ENCODE data around the gene ARGFX. TPM values are rescaled to one million over a fixed set of nuclear protein-coding genes. Genes with fewer than 3 reads are reported as not detected.

The ARGFX gene
- total and polyA plus RNA-seq, 2 experiments from 2014 or later: not detected

DNA sequence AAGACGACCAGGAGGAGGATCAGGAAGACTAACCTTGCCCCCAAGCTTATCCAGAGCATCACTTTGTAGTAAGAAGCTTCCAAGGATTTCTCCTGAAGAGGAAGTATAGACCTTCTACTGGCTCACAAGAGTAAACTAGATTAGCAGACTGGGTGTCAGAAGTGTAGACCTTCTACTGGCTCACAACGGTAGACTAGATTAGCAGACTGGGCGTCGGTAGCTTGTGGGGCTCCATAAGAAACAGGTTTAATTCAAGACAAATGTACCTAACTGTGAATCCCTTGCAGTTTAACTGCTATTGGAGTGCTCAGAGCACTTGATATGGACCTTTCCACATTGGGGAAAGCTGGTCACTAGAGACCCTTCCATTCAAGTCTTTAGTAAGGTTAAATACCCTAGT lies 38.4 kb downstream of the ARGFX start:
- Histone ChIP-seq H3K4me3 (no peak overlapping the region), H3K4me2 (no peak overlapping the region), H3K27ac (ENCODE audit: low read depth) (no peak overlapping the region), H3K4me1 (ENCODE audit: insufficient read depth) (peaks cover 20% of the 10 kb centered on the region), H2AFZ (no peak overlapping the region), H3K36me3 (ENCODE audit: insufficient read depth) (no peaks in the 10 kb centered on the region), H3K9me2 (ENCODE audit: insufficient read depth) (peaks cover 15% of the 10 kb centered on the region), H3K27me3 (ENCODE audit: insufficient read depth) (no peaks in the 10 kb centered on the region), H3K79me2 (replicated peaks; ENCODE audit: insufficient read depth) (no peaks in the 10 kb centered on the region), H3F3A (replicated peaks; ENCODE audit: low read depth) (no peaks in the 10 kb centered on the region), H4K20me1 (replicated peaks; ENCODE audit: insufficient read depth) (no peaks in the 10 kb centered on the region)
- Mint-ChIP-seq H3K4me1 (peaks cover 15% of the 10 kb centered on the region), H3K36me3 (ENCODE audit: low read depth) (no peaks in the 10 kb centered on the region; the same call in 2 of the 3 replicates), H3K27ac (no peak overlapping the region), H3K9me3 (no peaks in the 10 kb centered on the region), H3K4me3 (no peak overlapping the region), H3K27me3 (ENCODE audit: insufficient read depth, low read depth, poor library complexity) (peaks cover 2% of the 10 kb centered on the region)
- no peak for ATAC-seq
- TF ChIP-seq STAT1 (IDR thresholded peaks at IDR 0.05; ENCODE audit: unreplicated experiment): no peak
- TF ChIP-seq, protein P1, sequence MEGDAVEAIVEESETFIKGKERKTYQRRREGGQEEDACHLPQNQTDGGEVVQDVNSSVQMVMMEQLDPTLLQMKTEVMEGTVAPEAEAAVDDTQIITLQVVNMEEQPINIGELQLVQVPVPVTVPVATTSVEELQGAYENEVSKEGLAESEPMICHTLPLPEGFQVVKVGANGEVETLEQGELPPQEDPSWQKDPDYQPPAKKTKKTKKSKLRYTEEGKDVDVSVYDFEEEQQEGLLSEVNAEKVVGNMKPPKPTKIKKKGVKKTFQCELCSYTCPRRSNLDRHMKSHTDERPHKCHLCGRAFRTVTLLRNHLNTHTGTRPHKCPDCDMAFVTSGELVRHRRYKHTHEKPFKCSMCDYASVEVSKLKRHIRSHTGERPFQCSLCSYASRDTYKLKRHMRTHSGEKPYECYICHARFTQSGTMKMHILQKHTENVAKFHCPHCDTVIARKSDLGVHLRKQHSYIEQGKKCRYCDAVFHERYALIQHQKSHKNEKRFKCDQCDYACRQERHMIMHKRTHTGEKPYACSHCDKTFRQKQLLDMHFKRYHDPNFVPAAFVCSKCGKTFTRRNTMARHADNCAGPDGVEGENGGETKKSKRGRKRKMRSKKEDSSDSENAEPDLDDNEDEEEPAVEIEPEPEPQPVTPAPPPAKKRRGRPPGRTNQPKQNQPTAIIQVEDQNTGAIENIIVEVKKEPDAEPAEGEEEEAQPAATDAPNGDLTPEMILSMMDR (conservative IDR thresholded peaks at IDR 0.05; ENCODE audit: low read depth in 2 of 2): no peak
- no peak for TF ChIP-seq EZH2 (IDR thresholded peaks at IDR 0.05; ENCODE audit: low read depth, unreplicated experiment)
- TF ChIP-seq, protein P2, sequence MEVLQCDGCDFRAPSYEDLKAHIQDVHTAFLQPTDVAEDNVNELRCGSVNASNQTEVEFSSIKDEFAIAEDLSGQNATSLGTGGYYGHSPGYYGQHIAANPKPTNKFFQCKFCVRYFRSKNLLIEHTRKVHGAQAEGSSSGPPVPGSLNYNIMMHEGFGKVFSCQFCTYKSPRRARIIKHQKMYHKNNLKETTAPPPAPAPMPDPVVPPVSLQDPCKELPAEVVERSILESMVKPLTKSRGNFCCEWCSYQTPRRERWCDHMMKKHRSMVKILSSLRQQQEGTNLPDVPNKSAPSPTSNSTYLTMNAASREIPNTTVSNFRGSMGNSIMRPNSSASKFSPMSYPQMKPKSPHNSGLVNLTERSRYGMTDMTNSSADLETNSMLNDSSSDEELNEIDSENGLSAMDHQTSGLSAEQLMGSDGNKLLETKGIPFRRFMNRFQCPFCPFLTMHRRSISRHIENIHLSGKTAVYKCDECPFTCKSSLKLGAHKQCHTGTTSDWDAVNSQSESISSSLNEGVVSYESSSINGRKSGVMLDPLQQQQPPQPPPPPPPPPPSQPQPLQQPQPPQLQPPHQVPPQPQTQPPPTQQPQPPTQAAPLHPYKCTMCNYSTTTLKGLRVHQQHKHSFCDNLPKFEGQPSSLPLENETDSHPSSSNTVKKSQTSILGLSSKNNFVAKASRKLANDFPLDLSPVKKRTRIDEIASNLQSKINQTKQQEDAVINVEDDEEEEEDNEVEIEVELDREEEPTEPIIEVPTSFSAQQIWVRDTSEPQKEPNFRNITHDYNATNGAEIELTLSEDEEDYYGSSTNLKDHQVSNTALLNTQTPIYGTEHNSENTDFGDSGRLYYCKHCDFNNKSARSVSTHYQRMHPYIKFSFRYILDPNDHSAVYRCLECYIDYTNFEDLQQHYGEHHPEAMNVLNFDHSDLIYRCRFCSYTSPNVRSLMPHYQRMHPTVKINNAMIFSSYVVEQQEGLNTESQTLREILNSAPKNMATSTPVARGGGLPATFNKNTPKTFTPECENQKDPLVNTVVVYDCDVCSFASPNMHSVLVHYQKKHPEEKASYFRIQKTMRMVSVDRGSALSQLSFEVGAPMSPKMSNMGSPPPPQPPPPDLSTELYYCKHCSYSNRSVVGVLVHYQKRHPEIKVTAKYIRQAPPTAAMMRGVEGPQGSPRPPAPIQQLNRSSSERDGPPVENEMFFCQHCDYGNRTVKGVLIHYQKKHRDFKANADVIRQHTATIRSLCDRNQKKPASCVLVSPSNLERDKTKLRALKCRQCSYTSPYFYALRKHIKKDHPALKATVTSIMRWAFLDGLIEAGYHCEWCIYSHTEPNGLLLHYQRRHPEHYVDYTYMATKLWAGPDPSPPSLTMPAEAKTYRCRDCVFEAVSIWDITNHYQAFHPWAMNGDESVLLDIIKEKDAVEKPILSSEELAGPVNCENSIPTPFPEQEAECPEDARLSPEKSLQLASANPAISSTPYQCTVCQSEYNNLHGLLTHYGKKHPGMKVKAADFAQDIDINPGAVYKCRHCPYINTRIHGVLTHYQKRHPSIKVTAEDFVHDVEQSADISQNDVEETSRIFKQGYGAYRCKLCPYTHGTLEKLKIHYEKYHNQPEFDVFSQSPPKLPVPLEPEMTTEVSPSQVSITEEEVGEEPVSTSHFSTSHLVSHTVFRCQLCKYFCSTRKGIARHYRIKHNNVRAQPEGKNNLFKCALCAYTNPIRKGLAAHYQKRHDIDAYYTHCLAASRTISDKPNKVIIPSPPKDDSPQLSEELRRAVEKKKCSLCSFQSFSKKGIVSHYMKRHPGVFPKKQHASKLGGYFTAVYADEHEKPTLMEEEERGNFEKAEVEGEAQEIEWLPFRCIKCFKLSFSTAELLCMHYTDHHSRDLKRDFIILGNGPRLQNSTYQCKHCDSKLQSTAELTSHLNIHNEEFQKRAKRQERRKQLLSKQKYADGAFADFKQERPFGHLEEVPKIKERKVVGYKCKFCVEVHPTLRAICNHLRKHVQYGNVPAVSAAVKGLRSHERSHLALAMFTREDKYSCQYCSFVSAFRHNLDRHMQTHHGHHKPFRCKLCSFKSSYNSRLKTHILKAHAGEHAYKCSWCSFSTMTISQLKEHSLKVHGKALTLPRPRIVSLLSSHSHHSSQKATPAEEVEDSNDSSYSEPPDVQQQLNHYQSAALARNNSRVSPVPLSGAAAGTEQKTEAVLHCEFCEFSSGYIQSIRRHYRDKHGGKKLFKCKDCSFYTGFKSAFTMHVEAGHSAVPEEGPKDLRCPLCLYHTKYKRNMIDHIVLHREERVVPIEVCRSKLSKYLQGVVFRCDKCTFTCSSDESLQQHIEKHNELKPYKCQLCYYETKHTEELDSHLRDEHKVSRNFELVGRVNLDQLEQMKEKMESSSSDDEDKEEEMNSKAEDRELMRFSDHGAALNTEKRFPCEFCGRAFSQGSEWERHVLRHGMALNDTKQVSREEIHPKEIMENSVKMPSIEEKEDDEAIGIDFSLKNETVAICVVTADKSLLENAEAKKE (CRISPR knock-in tag; IDR thresholded peaks at IDR 0.05): no peak
- TF ChIP-seq NANOG (IDR thresholded peaks at IDR 0.05; ENCODE audit: borderline replicate concordance): no peak
- no peak for TF ChIP-seq POLR2AphosphoS5 (IDR thresholded peaks at IDR 0.05; ENCODE audit: low read depth)
- TF ChIP-seq, protein P3, sequence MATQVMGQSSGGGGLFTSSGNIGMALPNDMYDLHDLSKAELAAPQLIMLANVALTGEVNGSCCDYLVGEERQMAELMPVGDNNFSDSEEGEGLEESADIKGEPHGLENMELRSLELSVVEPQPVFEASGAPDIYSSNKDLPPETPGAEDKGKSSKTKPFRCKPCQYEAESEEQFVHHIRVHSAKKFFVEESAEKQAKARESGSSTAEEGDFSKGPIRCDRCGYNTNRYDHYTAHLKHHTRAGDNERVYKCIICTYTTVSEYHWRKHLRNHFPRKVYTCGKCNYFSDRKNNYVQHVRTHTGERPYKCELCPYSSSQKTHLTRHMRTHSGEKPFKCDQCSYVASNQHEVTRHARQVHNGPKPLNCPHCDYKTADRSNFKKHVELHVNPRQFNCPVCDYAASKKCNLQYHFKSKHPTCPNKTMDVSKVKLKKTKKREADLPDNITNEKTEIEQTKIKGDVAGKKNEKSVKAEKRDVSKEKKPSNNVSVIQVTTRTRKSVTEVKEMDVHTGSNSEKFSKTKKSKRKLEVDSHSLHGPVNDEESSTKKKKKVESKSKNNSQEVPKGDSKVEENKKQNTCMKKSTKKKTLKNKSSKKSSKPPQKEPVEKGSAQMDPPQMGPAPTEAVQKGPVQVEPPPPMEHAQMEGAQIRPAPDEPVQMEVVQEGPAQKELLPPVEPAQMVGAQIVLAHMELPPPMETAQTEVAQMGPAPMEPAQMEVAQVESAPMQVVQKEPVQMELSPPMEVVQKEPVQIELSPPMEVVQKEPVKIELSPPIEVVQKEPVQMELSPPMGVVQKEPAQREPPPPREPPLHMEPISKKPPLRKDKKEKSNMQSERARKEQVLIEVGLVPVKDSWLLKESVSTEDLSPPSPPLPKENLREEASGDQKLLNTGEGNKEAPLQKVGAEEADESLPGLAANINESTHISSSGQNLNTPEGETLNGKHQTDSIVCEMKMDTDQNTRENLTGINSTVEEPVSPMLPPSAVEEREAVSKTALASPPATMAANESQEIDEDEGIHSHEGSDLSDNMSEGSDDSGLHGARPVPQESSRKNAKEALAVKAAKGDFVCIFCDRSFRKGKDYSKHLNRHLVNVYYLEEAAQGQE (IDR thresholded peaks at IDR 0.05; ENCODE audit: unreplicated experiment): no peak
- TF ChIP-seq ZNF114 (CRISPR knock-in tag; IDR thresholded peaks at IDR 0.05): no peak
- no peak for TF ChIP-seq EZH2phosphoT487 (IDR thresholded peaks at IDR 0.05; ENCODE audit: unreplicated experiment)
- no peak for DNase-seq (ENCODE audit: low spot score)
